ENCODE results near the gene SUFU.
"Not testable (repeated sequence)": the region's sequence is repeated elsewhere in the genome, so short reads cannot be mapped to it uniquely, and the experiment has no call there.

Gene SUFU

DNA sequence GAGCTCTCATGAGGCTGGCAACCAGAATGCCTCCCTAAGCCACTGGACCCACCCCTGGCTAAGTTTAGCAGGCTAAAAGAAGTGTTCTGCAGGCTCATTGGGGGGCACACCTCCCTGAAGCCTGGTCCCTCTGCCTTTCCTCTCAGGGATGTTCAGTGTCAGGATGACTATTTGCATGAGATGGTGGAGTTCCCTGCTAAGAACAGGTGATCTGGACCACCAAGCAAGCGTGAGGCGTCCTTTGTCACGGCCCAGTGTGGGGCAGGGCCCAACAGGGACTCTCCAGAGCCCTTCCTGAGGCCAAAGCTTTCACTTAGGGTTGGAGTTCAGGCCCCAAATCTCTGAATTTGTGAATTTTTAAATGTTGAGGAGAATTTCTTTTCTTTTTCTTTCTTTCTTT lies 12.0 kb downstream of the SUFU start:
- no peak for DNase-seq

DNA sequence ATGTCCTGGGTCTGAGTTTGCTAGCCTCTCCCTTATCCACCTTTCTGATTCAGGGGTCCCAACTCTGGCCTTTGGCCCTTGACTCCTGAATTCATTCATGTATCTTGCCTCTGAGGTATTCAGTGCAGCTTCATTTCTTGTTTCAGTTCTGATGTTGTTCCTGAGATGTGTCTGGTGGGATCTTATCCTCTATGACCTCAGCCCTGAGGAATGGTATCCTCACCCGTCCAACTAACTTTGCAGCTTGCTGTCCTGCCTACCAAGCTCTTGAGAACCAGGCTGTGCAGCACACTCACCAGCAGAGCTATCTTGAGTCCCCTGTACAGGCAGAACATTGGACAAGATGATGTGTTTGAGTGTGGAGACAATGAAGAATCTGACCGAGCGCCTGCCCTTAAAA lies 13.8 kb downstream of the SUFU start:
- DNase-seq: no peak

DNA sequence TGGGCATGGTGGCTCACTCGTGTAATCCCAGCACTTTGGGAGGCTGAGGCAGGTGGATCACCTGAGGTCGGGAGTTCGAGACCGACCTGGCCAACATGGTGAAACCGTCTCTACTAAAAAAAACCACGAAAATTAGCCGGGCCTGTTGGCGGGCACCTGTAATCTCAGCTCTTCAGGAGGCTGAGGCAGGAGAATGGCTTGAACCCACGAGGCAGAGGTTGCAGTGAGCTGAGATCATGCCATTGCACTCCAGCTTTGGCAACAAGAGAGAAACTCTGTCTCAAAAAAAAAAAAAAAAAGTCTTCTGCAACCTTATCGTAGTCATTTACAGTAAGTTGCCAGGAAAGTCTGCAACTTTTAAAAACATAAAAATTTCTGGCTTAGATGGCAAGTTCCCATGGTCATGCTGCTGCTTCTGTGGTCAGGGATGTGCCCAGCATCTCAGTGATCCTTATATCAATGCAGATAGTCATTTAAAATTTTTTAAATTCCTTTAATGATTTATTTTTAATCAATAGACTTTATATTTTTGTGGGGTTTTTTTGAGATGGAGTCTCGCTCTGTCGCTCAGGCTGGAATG lies 15.6 kb downstream of the SUFU start:
- DNase-seq: no peak

- no peak for DNase-seq
These were observed 19.1 kb downstream of the SUFU start for GRCh38 chr10:102522874-102523249.

DNA sequence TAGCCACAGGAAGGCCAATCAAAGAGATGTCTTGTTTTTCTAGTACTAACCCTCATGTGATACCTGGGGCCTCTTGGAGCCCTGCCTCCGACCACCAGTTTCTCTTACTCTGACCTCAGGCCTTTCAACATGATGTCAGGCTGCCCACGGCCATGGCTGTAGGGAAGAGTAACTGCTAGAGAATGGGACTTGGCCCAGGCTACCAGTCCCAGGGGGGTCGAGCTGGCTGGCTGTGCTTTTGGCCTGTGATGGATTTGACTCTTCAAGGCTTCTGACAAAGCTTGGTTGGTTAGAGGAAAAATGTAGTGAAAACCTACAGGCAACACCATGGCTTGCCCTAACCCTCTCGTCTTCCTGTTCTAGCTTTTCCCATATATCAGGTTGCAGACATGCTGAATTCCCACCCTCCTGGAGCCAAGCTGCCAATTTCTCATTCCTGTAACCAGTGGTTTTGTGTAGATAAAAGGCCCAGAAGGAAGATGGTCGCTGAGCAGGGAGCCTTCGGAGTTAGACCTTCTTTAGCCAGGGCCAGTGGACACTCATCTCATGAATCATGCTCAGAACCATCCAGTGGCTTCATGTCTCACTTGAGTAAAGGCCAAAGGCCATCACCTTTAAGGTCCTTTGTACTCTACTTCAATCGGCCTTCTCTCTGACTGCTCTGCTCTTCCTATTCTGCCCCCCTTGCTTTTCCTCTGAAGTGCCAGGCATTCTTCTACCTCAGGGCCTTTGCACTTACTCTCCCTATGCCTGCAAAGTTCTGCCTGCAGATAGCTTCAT lies 19.7 kb downstream of the SUFU start:
- DNase-seq: no peak

DNA sequence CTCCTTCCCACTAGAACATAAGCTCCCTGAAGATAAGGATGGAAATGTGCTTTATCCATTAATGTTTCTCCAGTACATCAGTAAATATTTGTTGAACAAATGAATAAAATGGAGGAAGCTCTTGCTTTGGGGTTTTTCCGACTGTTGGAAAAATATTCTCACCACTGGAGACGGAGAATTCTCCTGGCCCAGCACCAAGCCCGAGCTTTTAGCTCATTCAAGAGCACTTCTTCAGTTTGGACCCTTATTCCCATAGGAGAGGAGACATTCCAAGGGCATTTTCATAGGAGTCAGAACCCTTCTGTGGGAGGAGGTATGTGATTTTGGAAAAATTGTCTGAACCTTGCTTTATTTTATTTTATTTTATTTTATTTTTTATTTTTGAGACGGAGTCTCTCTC lies 21.0 kb downstream of the SUFU start:
- DNase-seq: no peak

- DNase-seq: no peak
These were observed 23.8 kb downstream of the SUFU start for GRCh38 chr10:102527546-102527945.

- no peak for DNase-seq
These were observed 30.6 kb downstream of the SUFU start for GRCh38 chr10:102534333-102534732.

DNA sequence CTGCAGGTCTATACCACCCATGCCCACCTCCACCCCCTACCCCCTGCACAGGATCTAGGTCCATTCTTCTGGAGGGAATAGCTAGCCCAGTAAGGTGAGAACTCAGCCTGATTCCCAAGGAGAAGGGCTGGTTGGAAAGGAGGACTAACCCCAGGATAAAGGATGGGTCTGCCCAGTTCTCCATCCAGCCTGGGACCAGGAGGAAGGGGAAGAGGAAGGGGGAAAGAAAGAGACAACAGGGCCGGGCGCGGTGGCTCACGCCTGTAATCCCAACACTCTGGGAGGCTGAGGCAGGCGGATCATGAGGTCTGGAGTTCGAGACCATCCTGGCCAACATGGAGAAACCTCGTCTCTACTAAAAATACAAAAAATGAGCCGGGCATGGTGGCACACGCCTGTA lies 31.2 kb downstream of the SUFU start:
- DNase-seq: not testable (repeated sequence)

DNA sequence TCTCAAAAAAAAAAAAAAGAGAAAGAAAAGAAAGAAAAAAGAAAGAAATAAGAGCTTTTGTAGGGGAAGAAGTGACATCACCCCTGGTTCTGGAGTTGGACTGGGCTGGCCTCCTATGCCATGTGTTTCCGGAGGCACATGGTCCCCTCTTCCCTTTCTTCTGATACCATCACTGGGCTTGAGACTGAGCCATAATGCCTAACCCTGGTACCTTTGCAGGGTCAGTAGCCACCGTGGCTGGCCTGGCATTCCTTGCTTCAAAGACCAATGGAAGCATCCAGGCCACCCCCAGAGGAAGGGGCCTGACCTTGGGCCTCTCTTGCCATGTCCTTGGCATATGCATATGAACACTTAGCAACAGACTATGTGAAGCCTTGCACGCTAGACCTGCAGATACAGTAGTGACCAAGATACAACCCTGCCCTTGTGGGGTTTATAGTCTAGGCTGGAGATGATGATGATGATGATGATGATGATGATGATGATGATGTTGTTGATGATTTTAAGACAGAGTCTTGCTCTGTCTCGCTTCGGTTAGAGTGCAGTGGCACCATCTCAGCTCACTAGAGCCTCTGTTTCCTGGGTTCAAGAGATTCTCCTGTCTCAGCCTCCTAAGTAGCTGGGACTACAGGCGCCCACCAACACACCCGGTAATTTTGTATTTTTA lies 31.8 kb downstream of the SUFU start:
- DNase-seq: no peak

GRCh38 chr10:102537367-102537766 lies 33.6 kb downstream of the SUFU start:
- no peak for DNase-seq

DNA sequence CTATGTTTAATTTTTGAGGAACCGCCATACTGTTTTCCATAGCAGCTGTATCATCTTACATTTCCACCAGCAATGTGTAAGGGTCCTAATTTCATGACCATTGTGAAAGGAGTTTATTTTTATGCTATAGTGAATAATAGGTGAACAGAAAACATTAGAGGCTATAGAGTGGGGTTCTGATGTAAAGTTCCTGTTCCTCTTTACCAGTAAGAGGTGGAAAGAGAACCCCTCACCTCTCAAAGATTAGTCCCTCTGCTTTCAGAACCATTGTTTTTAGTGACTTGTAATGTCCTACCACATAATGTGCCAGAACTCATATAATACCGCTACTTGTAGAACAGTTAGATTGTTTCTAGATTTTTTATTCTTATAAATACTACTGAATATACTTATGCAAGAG lies 34.2 kb downstream of the SUFU start:
- no peak for DNase-seq

DNA sequence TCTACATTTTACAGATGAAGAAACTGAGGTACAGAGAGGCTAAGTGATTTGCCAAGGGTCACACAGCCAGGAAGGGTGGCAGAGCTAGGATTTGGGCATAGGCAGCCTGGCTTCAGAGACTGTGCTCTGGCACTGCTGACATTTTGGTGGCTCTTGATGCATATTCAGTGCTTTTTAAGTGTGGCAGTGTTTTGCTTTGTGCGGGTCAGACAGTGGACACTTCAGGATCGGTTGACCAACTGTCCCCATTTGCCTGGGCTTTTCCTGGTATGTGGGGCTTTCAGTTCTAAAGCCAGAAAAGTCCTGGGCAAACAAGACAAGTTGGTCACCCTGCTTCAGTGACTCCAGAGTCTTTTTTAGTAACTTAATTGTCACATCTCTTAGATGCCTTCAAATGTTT lies 35.0 kb downstream of the SUFU start:
- DNase-seq: no peak

DNA sequence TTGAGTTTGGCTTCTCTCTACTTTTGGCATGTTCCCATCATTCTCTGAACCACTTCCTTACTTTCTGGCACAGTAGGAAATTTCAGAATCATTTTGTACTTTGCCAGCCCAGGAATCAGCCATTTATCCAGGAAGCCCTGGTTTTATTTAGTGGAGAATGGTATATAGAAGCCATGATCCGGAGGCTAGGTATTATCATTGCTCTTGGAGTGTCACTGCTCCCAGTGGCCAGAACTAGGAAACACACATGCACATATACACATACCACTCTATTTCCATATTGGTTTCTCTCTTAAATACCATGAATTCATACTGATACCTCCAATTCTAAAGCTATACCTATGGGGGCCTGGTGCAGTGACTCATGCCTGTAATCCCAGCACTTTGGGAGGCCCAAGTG lies 36.3 kb downstream of the SUFU start:
- DNase-seq: no peak

DNA sequence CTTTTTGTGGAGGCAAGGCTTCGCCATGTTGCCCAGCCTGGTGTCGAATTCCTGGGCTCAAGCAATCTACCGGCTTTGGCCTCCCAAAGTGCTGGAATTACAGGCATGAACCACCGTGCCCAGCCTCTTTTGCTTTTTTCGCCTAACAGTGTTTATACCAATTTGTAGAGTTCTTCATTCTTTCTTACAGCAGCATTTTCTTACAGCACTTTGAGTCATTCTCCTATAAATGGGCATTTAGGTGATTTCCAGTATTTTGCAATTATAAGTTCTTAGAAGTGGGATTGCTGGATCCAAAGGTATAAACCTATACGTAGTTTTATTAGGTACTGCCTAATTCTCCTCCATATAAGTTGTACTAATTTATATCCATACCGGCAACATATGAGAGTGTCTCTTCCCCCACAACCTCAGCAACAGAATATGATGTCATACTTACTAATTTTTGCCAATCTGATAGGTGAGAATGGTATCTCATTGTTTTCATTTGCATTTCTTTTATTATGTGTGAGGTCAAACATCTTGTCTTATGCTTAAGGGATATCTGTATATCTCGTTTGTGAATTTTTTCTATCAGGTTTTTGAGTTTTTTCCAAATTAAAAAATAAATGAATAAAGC lies 39.1 kb downstream of the SUFU start:
- no peak for DNase-seq

- DNase-seq: no peak
These were observed 41.6 kb downstream of the SUFU start for GRCh38 chr10:102545265-102545871.

GRCh38 chr10:102545997-102546396 lies 42.2 kb downstream of the SUFU start:
- no peak for DNase-seq

DNA sequence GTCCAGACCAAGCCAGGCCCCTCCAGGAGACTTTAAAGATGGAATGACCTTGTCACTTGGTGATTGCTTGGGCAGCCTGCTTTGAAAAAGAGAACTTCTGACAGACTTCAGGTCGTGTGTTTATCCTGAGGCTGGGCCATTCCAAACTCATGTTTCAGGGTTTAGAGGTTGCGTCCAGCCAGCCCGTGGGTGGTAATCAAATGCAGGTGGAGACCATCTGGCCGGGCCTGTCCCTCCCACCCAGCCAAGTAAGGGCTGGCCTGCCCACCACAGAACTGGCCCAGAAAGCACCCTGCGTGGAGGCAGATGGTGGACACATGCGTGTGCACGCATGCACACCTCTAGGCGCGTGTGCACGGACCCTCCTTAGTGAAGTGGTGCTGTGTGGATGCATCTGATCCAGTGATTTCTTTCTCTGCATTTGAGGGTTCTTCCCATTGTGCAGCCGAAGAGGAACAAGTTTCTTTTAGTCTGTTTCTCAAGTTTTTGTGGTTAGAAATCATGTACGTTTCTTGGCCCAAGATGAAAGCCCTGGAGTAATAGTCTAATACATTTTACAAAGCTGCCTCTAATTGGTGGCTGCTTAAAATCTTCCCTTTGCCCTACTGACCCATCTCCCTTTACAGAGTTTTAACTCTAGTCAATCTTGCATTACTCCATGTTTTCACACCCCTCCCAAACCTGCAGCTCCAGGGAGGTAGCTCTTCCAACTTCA lies 43.0 kb downstream of the SUFU start:
- no peak for DNase-seq

GRCh38 chr10:102549549-102549948 lies 45.8 kb downstream of the SUFU start:
- DNase-seq: no peak

- DNase-seq: no peak
These were observed 47.0 kb downstream of the SUFU start for GRCh38 chr10:102550636-102551210.

DNA sequence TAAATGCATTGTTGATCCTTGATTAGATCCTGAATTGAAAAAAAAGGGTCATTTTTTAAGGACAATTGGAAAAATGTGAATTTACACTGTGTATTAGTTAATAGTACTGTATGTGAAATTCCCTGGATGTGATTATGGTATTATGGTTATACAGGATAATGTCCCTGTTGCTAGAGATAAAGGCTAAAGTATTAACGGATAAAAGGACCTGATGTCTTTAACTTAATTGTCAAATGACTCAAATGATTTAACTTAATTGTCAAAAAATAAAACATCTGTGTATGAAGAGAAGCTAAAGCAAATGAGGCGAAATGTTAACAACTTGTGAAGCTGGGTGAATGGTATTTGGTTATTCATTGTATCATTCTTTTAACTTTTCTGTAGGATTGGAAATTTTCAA lies 48.8 kb downstream of the SUFU start:
- no peak for DNase-seq

DNA sequence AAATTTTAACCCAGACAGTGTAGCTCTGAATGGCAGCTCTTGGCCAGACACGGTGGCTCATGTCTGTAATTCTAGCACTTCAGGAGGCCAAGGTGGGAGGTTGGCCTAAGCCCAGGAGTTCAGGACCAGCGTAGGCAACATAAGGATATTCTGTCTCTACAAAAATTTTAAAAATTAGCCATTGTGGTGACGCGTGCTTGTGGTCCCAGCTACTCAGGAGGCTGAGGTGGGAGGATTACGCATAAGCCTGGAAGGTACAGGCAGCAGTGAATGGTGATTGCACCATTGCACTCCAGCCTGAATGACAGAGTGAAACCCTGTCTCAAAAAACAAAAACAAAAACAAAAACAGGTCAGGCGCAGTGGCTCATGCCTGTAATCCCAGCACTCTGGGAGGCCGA lies 50.0 kb downstream of the SUFU start:
- no peak for DNase-seq

DNA sequence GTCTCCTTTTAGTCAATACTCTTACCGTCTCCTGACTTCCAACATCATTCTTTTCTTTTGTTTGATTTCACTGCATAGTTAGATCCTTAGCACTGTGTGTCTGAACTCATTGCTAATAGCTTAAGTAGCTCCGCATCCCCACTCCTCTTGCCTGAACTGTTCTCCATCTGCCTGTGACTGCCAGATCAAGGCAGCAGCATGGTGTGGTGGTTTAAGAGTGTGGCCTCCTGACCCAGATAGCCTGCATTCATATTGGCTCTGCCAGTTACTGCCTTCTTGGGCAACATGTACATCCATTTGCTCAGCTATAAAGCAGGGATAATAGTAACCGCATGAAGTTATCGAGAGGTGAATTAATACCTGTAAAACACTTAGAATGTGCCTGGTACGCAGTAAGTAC lies 50.8 kb downstream of the SUFU start:
- no peak for DNase-seq
